Measurements from ENCODE around the gene ABRACL. TPM values are rescaled to one million over a fixed set of nuclear protein-coding genes. Genes with fewer than 3 reads are reported as not detected.

ABRACL gene
- total RNA-seq, 1 donor from 2014 or later, result 66.0 TPM

- H3K36me3 Mint-ChIP-seq (ENCODE audit: low read depth, unreplicated experiment), result no peaks in the 10 kb centered on the region
These were observed 12.0 kb upstream of the ABRACL start for GRCh38 chr6:139016337-139017213.

GRCh38 chr6:139017227-139017626 is 11.3 kb upstream of the ABRACL start:
- H3K36me3 ChIP-seq (ENCODE audit: insufficient read depth, low read length), result no peaks in the 10 kb centered on the region
- H3K4me2 ChIP-seq (ENCODE audit: low read length), result no peak overlapping the region
- H2AFZ ChIP-seq (ENCODE audit: low read depth, low read length), result no peak overlapping the region
- Mint-ChIP-seq H3K4me1 (ENCODE audit: low read depth, unreplicated experiment) (no peaks in the 10 kb centered on the region), H3K27ac (ENCODE audit: unreplicated experiment) (no peak overlapping the region), H3K4me3 (ENCODE audit: unreplicated experiment) (no peak overlapping the region), H3K27me3 (ENCODE audit: low read depth, unreplicated experiment) (no peaks in the 10 kb centered on the region), H3K36me3 (ENCODE audit: low read depth, unreplicated experiment) (no peaks in the 10 kb centered on the region), H3K9me3 (ENCODE audit: unreplicated experiment) (no peaks in the 10 kb centered on the region)
- no peaks in the 10 kb centered on the region for H4K20me1 ChIP-seq (ENCODE audit: insufficient read depth, low read length)
- no peaks in the 10 kb centered on the region for H3K9me3 ChIP-seq (ENCODE audit: insufficient read depth, low read depth, low read length)
- FAIRE-seq, result no peak
- H3K9ac ChIP-seq (ENCODE audit: low read length), result no peak overlapping the region
- no peak overlapping the region for H3K27ac ChIP-seq (ENCODE audit: low read depth, low read length)
- H3K79me2 ChIP-seq (ENCODE audit: insufficient read depth, low read length), result no peaks in the 10 kb centered on the region
- peak; percentile 46 for DNase-seq (ENCODE audit: low read depth)
- no peak overlapping the region for H3K4me3 ChIP-seq (ENCODE audit: insufficient read depth, low read depth, low read length)
- H3K27me3 ChIP-seq (ENCODE audit: insufficient read depth, low read length), result no peaks in the 10 kb centered on the region
- TF ChIP-seq EZH2 (IDR thresholded peaks at IDR 0.05; ENCODE audit: insufficient read depth, low read length), result no peak
- TF ChIP-seq CTCF (IDR thresholded peaks at IDR 0.05; ENCODE audit: insufficient read depth, low read depth, low read length), result no peak
- H3K4me1 ChIP-seq (ENCODE audit: insufficient read depth, low read length), result no peaks in the 10 kb centered on the region

More at GRCh38 chr6:139016337-139017213, 12.0 kb upstream of the ABRACL start:
- Histone ChIP-seq H3K36me3 (ENCODE audit: insufficient read depth, low read length) (no peaks in the 10 kb centered on the region), H3K27me3 (ENCODE audit: insufficient read depth, low read length) (no peaks in the 10 kb centered on the region), H3K4me3 (ENCODE audit: insufficient read depth, low read depth, low read length) (no peak overlapping the region), H3K9me3 (ENCODE audit: insufficient read depth, low read depth, low read length) (no peaks in the 10 kb centered on the region), H3K4me2 (ENCODE audit: low read length) (no peak overlapping the region), H4K20me1 (ENCODE audit: insufficient read depth, low read length) (no peaks in the 10 kb centered on the region), H2AFZ (ENCODE audit: low read depth, low read length) (no peak overlapping the region), H3K27ac (ENCODE audit: low read depth, low read length) (no peak overlapping the region), H3K9ac (ENCODE audit: low read length) (no peak overlapping the region), H3K79me2 (ENCODE audit: insufficient read depth, low read length) (no peaks in the 10 kb centered on the region), H3K4me1 (ENCODE audit: insufficient read depth, low read length) (no peaks in the 10 kb centered on the region)
- no peak for FAIRE-seq
- Mint-ChIP-seq H3K4me1 (ENCODE audit: low read depth, unreplicated experiment) (no peaks in the 10 kb centered on the region), H3K27ac (ENCODE audit: unreplicated experiment) (no peak overlapping the region), H3K27me3 (ENCODE audit: low read depth, unreplicated experiment) (no peaks in the 10 kb centered on the region), H3K4me3 (ENCODE audit: unreplicated experiment) (no peak overlapping the region), H3K9me3 (ENCODE audit: unreplicated experiment) (no peaks in the 10 kb centered on the region)
- DNase-seq (ENCODE audit: low read depth), result no peak
- TF ChIP-seq EZH2 (IDR thresholded peaks at IDR 0.05; ENCODE audit: insufficient read depth, low read length) (no peak), CTCF (IDR thresholded peaks at IDR 0.05; ENCODE audit: insufficient read depth, low read depth, low read length) (no peak)

GRCh38 chr6:139019722-139020121 is 8.8 kb upstream of the ABRACL start:
- H3K9me3 Mint-ChIP-seq (ENCODE audit: unreplicated experiment), result no peaks in the 10 kb centered on the region
- Histone ChIP-seq H3K4me2 (ENCODE audit: low read length) (no peak overlapping the region), H3K36me3 (ENCODE audit: insufficient read depth, low read length) (no peaks in the 10 kb centered on the region), H4K20me1 (ENCODE audit: insufficient read depth, low read length) (no peaks in the 10 kb centered on the region), H2AFZ (ENCODE audit: low read depth, low read length) (no peak overlapping the region), H3K27me3 (ENCODE audit: insufficient read depth, low read length) (no peaks in the 10 kb centered on the region), H3K27ac (ENCODE audit: low read depth, low read length) (no peak overlapping the region), H3K9me3 (ENCODE audit: insufficient read depth, low read depth, low read length) (no peaks in the 10 kb centered on the region), H3K4me3 (ENCODE audit: insufficient read depth, low read depth, low read length) (no peak overlapping the region), H3K9ac (ENCODE audit: low read length) (no peak overlapping the region), H3K79me2 (ENCODE audit: insufficient read depth, low read length) (no peaks in the 10 kb centered on the region), H3K4me1 (ENCODE audit: insufficient read depth, low read length) (no peaks in the 10 kb centered on the region)
- TF ChIP-seq CTCF (IDR thresholded peaks at IDR 0.05; ENCODE audit: insufficient read depth, low read depth, low read length) (no peak), EZH2 (IDR thresholded peaks at IDR 0.05; ENCODE audit: insufficient read depth, low read length) (no peak)
- no peak overlapping the region for H3K27ac Mint-ChIP-seq (ENCODE audit: unreplicated experiment)
- no peaks in the 10 kb centered on the region for H3K36me3 Mint-ChIP-seq (ENCODE audit: low read depth, unreplicated experiment)
- no peak for FAIRE-seq
- no peaks in the 10 kb centered on the region for H3K27me3 Mint-ChIP-seq (ENCODE audit: low read depth, unreplicated experiment)
- no peaks in the 10 kb centered on the region for H3K4me1 Mint-ChIP-seq (ENCODE audit: low read depth, unreplicated experiment)
- H3K4me3 Mint-ChIP-seq (ENCODE audit: unreplicated experiment), result no peak overlapping the region
- no peak for DNase-seq (ENCODE audit: low read depth)

Measured in astrocyte (in vitro differentiated cells and primary cell).